SK-N-MC (cell line): ENCODE measurements around the gene LRIG3.
"Not testable (repeated sequence)": the region's sequence is repeated elsewhere in the genome, so short reads cannot be mapped to it uniquely, and the experiment has no call there.

Experiments used
- DNase-seq: peaks from one replicate; pipeline ENCODE4 v3.0.0-alpha.2; 2011; ENCODE audit warnings: low read depth, low spot score
- H3K27ac ChIP-seq: fragments of 200-600 bp; sonication (generic); 2 replicates; pipeline ENCODE4 v1.5.1; 2016; ENCODE audit warnings: mixed run types
- H3K36me3 ChIP-seq: fragments of 200-600 bp; sonication (generic); 2 replicates; pipeline ENCODE4 v1.6.1; 2017; ENCODE audit warnings: antibody characterized with exemption, low read length, mixed read lengths; ENCODE audit not compliant: insufficient read depth
- H3K4me3 ChIP-seq: fragments of 200-600 bp; sonication (generic); 2 replicates; pipeline ENCODE4 v1.5.1; 2016
- H3K9ac ChIP-seq: fragments of 200-600 bp; sonication (generic); 2 replicates; pipeline ENCODE4 v1.8.0; 2017; ENCODE audit warnings: mixed run types, mixed read lengths; ENCODE audit not compliant: insufficient read length
- H3K9me3 ChIP-seq: fragments of 200-600 bp; sonication (generic); 2 replicates; pipeline ENCODE4 v1.6.1; 2017; ENCODE audit warnings: low read depth, mild to moderate bottlenecking, antibody characterized with exemption, low read length, moderate library complexity, mixed read lengths
- EZH2 ChIP-seq: fragments of 200-600 bp; sonication (generic); IDR thresholded peaks from one replicate; pipeline ENCODE4 v1.6.1; 2017; ENCODE audit warnings: antibody characterized with exemption
- FOXP2 ChIP-seq: optimal IDR thresholded peaks from 2 replicates; pipeline ENCODE3; 2011; ENCODE audit warnings: mild to moderate bottlenecking, moderate library complexity; ENCODE audit not compliant: insufficient read depth; ENCODE audit errors: extremely low read length, control extremely low read depth
- POLR2AphosphoS5 ChIP-seq: IDR thresholded peaks from 2 replicates; pipeline ENCODE4 v1.6.1; 2012; ENCODE audit warnings: mild to moderate bottlenecking, low read depth, low read length, borderline replicate concordance

The LRIG3 gene

GRCh38 chr12:58870595-58870994, 49.7 kb downstream of the LRIG3 start:
- Histone ChIP-seq H3K9me3 (no peaks in the 10 kb centered on the region), H3K4me3 (no peak overlapping the region), H3K36me3 (peaks cover 53% of the 10 kb centered on the region), H3K27ac (0 out of 2 replicates have a peak overlapping the region, but pooled peaks have one; percentile 5), H3K9ac (no peak overlapping the region)
- DNase-seq: no peak
- TF ChIP-seq FOXP2 (no peak), EZH2 (no peak), POLR2AphosphoS5 (no peak)

- Histone ChIP-seq H3K4me3 (no peak overlapping the region), H3K9ac (no peak overlapping the region), H3K9me3 (no peaks in the 10 kb centered on the region), H3K27ac (peak overlapping the region; percentile 25; the same call in 1 of the 2 replicates), H3K36me3 (no peaks in the 10 kb centered on the region; the same call in 1 of the 2 replicates)
- no peak for TF ChIP-seq FOXP2
- TF ChIP-seq EZH2: no peak
- no peak for TF ChIP-seq POLR2AphosphoS5
- no peak for DNase-seq
Measured at GRCh38 chr12:58860788-58861240, 59.5 kb downstream of the LRIG3 start.

- TF ChIP-seq FOXP2: no peak
- TF ChIP-seq EZH2: no peak
- TF ChIP-seq POLR2AphosphoS5: no peak
- no peak for DNase-seq
- no peak overlapping the region for H3K9ac ChIP-seq
- no peaks in the 10 kb centered on the region for H3K36me3 ChIP-seq
- no peak overlapping the region for H3K4me3 ChIP-seq
- no peak overlapping the region for H3K27ac ChIP-seq
- no peaks in the 10 kb centered on the region for H3K9me3 ChIP-seq
Measured at GRCh38 chr12:58860056-58860787, 60.1 kb downstream of the LRIG3 start.

GRCh38 chr12:58858030-58858429, 62.3 kb downstream of the LRIG3 start:
- H3K27ac ChIP-seq: no peak overlapping the region
- no peaks in the 10 kb centered on the region for H3K9me3 ChIP-seq
- H3K4me3 ChIP-seq: no peak overlapping the region
- no peak overlapping the region for H3K9ac ChIP-seq
- DNase-seq: no peak
- H3K36me3 ChIP-seq: no peaks in the 10 kb centered on the region
- TF ChIP-seq FOXP2 (no peak), POLR2AphosphoS5 (no peak), EZH2 (no peak)

GRCh38 chr12:58857206-58857605, 63.1 kb downstream of the LRIG3 start:
- H3K36me3 ChIP-seq, H3K4me3 ChIP-seq, H3K9me3 ChIP-seq, DNase-seq, H3K27ac ChIP-seq, H3K9ac ChIP-seq: not testable (repeated sequence)

GRCh38 chr12:58855630-58856029, 64.7 kb downstream of the LRIG3 start:
- H3K4me3 ChIP-seq, H3K9me3 ChIP-seq, H3K36me3 ChIP-seq, H3K27ac ChIP-seq, DNase-seq, H3K9ac ChIP-seq: not testable (repeated sequence)

- no peak for TF ChIP-seq POLR2AphosphoS5
- TF ChIP-seq EZH2: no peak
- no peak for TF ChIP-seq FOXP2
- DNase-seq: no peak
- Histone ChIP-seq H3K9ac (no peak overlapping the region), H3K27ac (no peak overlapping the region), H3K4me3 (no peak overlapping the region), H3K9me3 (no peaks in the 10 kb centered on the region), H3K36me3 (no peaks in the 10 kb centered on the region)
Measured at GRCh38 chr12:58850826-58851225, 69.5 kb downstream of the LRIG3 start.

- H3K9me3 ChIP-seq: no peaks in the 10 kb centered on the region
- H3K9ac ChIP-seq: no peak overlapping the region
- DNase-seq: peak; percentile 77
- no peak overlapping the region for H3K27ac ChIP-seq
- peak overlapping the region; percentile 64 for H3K4me3 ChIP-seq
- H3K36me3 ChIP-seq: no peaks in the 10 kb centered on the region
- TF ChIP-seq FOXP2 (no peak), POLR2AphosphoS5 (peak; percentile 39; the same call in 1 of the 2 replicates)
Measured at GRCh38 chr12:58847901-58848600, 72.3 kb downstream of the LRIG3 start.

- H3K9me3 ChIP-seq: no peaks in the 10 kb centered on the region
- no peak for TF ChIP-seq POLR2AphosphoS5
- no peak for TF ChIP-seq FOXP2
- no peak for TF ChIP-seq EZH2
- DNase-seq: no peak
- no peak overlapping the region for H3K27ac ChIP-seq
- no peak overlapping the region for H3K4me3 ChIP-seq
- no peak overlapping the region for H3K9ac ChIP-seq
- no peaks in the 10 kb centered on the region for H3K36me3 ChIP-seq
Measured at GRCh38 chr12:58844161-58844560, 76.1 kb downstream of the LRIG3 start.
